Measurements from ENCODE around the gene SHH.

DNA sequence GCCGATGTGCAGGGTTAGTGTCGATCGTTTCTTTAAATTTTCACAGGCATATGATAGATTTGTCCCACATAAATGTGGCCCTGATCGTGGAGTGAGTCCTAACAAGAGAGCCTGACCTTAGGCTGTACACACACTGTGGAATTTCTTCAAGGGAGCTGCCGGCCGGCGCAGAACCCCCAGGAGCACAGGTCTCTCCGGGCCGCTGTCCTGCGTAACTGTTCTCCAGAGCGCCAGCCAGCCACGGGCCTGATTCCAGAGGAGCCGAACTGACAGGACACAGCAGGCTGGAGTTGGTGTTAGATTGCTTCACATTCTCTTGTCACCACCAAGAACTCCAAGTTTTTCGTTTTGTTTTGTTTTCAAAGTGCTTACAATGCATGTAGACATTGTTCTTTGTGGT is 37.3 kb downstream of the SHH start:
- no peak for TF ChIP-seq POLR2AphosphoS5 (IDR thresholded peaks at IDR 0.05; ENCODE audit: low read depth, low read length)
- no peak for TF ChIP-seq PAX5 (IDR thresholded peaks at IDR 0.05; ENCODE audit: insufficient read depth, low read length, severe bottlenecking)

Data from GM12891 (cell line).